GM19438 (cell line): Measurements from ENCODE around the gene BTBD2.

Experiments used
- ATAC-seq: cut with Tn5 transposase; IDR thresholded peaks from one replicate; pipeline ENCODE4 v1.9.1; 2021; ENCODE audit warnings: low read depth; ENCODE audit not compliant: unreplicated experiment

BTBD2 gene

GRCh38 chr19:2015608-2015950, at the start of gene BTBD2:
Gene BTBD2 (minus strand): TSS chr19:2015714. CDS start chr19:2015703, 11 bp downstream.
- no peak for ATAC-seq

- no peak for ATAC-seq
These were observed 49.4 kb upstream of the BTBD2 start for GRCh38 chr19:2064788-2065524.

- ATAC-seq: no peak
These were observed 48.9 kb upstream of the BTBD2 start for GRCh38 chr19:2064395-2064787.

DNA sequence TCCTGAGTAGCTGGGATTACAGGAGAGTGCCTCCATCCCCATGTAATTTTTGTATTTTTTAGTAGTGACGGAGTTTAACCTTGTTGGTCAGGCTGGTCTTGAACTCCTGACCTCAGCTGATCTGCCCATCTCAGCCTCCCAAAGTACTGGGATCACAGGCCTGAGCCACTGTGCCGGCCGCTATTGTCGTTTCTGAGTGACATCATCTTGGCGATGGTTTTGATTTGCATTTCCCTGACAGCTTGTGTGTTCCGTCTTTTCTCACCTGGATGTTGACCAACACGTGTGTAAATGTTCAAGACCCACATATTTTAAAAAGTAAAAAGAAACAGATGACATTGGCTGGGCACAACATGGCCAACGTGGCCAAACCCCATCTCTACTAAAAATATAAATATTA, 48.3 kb upstream of the BTBD2 start:
- no peak for ATAC-seq

DNA sequence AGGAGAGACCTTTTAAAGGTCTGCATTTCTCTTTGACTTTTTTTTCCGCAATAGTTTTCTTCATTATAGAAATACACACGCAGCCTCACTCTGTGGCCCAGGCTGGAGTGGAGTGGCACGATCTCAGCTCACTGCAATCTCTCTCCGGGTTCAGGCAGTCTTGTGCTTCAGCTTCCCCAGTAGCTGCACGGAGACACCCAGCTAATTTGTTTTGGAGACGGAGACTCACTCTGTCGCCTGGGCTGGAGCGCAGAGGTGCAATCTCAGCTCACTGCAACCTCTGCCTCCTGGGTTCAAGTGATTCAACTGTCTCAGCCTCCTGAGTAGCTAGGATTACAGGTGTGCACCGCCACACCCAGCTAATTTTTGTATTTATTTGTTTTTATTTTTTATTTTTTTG, 47.3 kb upstream of the BTBD2 start:
- no peak for ATAC-seq

- no peak for ATAC-seq
These were observed 46.8 kb upstream of the BTBD2 start for GRCh38 chr19:2062389-2062729.

- ATAC-seq: peak; percentile 60
These were observed 46.2 kb upstream of the BTBD2 start for GRCh38 chr19:2061495-2062388.

GRCh38 chr19:2060884-2061494, 45.5 kb upstream of the BTBD2 start:
- peak; percentile 16 for ATAC-seq

GRCh38 chr19:2059422-2060201, 44.1 kb upstream of the BTBD2 start:
- ATAC-seq: no peak

GRCh38 chr19:2058570-2059421, 43.3 kb upstream of the BTBD2 start:
- no peak for ATAC-seq

- no peak for ATAC-seq
These were observed 42.3 kb upstream of the BTBD2 start for GRCh38 chr19:2057484-2058469.

DNA sequence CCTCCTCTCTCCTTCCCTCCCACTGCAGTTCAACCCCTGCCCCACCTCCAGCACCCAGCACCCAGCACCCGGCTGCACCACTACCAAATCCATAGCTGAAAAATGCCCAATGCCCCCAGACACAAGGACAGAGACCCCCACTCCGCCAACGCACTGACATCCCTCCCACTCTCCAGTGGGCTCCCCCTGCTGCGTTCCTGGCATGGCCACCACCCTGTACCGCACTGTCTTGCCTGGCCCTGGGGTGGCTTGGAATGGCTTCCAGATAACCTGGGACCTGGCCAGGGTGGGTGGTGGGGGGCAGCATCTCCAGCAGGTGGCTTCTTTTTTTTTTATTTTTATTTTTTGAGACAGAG, 41.3 kb upstream of the BTBD2 start:
- ATAC-seq: no peak

DNA sequence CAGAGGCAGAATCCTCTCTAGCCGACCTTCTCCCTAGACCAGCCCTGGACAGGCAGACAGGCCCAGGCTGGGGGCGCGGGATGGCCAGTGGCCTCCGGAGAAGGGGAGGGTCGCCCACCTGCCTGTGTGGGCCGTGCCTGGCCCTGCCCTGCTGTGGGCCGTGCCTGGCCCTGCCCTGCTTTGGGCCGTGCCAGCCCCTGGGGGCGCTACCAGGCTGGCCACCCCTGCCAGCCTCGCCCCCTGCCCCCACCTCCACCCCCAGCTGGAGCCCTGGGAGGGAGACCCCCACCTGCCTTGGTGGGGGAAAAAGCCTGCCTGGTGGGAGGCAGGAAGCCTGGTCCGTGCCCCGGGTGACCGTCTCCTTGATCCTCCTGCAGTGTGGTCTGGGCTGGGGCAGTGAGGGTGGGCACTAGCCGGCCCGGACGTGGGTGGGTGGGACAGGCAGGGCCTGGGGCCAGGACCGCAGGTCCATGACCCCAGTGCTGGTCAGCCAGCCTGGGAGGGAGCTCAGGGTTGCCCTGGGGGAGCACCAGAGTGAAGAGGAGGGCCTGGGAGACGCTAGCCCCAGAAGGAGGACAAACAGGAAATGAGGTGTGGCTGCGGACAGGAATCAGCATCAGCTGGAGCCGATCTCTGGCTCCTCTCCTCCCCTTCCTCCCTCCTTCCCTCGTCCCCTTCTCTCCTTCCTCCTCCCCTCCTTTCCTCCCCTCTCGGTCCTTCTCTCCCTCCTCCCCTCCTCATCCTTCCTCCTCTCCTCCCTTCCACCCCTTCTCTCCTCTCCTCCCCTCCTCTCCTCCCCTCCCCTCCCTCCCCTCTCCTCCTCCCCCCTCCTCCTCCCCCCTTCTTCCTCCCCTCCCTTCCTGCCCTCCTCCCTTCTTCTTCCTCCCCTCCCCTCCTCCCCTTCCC, 40.7 kb upstream of the BTBD2 start:
- ATAC-seq: no peak

- ATAC-seq: no peak
These were observed 39.2 kb upstream of the BTBD2 start for GRCh38 chr19:2054763-2055162.

- no peak for ATAC-seq
These were observed 38.3 kb upstream of the BTBD2 start for GRCh38 chr19:2053601-2054389.

DNA sequence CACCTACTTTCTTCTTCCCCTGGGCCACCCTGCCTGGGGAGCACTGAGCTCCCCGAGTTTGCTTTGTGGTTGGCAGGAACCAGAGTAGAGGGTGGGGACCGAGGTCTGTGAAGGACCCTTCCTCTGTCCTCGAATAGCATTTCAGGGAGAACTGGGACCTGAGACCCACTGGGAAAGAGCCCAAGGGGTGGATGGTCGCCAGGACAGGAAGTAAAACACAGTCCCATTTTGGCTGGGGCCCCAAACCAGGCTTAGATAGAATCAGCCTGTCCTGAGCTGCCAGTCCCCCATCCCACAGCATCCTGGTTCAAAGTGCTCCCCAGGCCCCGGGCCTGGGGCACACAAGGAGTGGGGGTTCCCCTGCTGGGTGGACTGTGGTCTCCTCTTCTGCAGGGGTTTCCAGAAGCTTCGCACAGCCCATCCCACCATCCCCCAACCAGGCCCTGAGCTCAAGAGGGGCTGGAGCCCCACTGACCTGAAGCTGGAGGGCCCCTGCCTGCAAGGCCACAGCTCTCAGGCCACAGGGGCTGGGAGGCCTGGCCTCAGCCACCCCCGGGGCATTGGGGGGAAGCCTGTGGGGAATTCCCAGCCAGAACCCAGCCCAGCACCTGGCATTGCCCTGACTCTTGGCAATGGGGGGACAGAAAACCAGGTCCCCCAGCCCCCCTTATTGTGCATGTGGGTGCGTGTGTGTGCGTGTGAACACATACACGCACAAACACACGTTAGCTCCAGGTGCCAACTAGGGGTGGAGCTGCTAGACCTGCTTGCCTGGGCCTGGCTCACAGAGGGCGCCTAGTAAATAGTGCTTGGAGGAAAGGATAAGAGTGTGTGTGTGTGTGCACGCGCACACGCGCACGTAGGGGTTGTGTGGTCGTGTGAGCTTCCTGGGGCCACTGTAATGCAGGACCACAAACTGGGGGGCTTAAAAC, 36.5 kb upstream of the BTBD2 start:
- no peak for ATAC-seq
